HG02885 (cell line): ENCODE results near the gene MADCAM1.
"Not testable (repeated sequence)": the region's sequence is repeated elsewhere in the genome, so short reads cannot be mapped to it uniquely, and the experiment has no call there.

Experiments used
- ATAC-seq: cut with Tn5 transposase; IDR thresholded peaks from one replicate; pipeline ENCODE4 v1.9.1; 2021; ENCODE audit warnings: mild to moderate bottlenecking; ENCODE audit not compliant: unreplicated experiment, poor library complexity

The MADCAM1 gene

GRCh38 chr19:496112-496665 lies at the start of gene MADCAM1:
Gene MADCAM1 (plus strand): TSS chr19:496486. CDS start chr19:496500, 14 bp downstream.
- ATAC-seq = no peak

GRCh38 chr19:447064-447426 lies 49.2 kb upstream of the MADCAM1 start:
- no peak for ATAC-seq

GRCh38 chr19:447816-448560 lies 48.3 kb upstream of the MADCAM1 start:
- ATAC-seq = no peak

- ATAC-seq = no peak
These were observed 46.4 kb upstream of the MADCAM1 start for GRCh38 chr19:449916-450315.

- not testable (repeated sequence) for ATAC-seq
These were observed 45.3 kb upstream of the MADCAM1 start for GRCh38 chr19:450912-451481.

GRCh38 chr19:452829-453228 lies 43.5 kb upstream of the MADCAM1 start:
- no peak for ATAC-seq

GRCh38 chr19:453606-454005 lies 42.7 kb upstream of the MADCAM1 start:
- ATAC-seq = no peak

- no peak for ATAC-seq
These were observed 41.1 kb upstream of the MADCAM1 start for GRCh38 chr19:455031-455705.

GRCh38 chr19:455851-456546 lies 40.3 kb upstream of the MADCAM1 start:
- no peak for ATAC-seq

GRCh38 chr19:456547-457110 lies 39.7 kb upstream of the MADCAM1 start:
- ATAC-seq = no peak

- no peak for ATAC-seq
These were observed 38.6 kb upstream of the MADCAM1 start for GRCh38 chr19:457636-458035.

GRCh38 chr19:458091-459042 lies 37.9 kb upstream of the MADCAM1 start:
- ATAC-seq = no peak

GRCh38 chr19:459724-460511 lies 36.4 kb upstream of the MADCAM1 start:
- no peak for ATAC-seq

- no peak for ATAC-seq
These were observed 35.2 kb upstream of the MADCAM1 start, which contains the start of gene SHC2 for GRCh38 chr19:460877-461720. Gene SHC2 (minus strand): TSS chr19:461033. CDS start chr19:460996, 37 bp downstream.

- no peak for ATAC-seq
These were observed 34.4 kb upstream of the MADCAM1 start for GRCh38 chr19:461721-462551.

GRCh38 chr19:463483-464207 lies 32.6 kb upstream of the MADCAM1 start:
- no peak for ATAC-seq
